Panc1 (cell line): Measurements from ENCODE around the gene MYH16. TPM values are rescaled to one million over a fixed set of nuclear protein-coding genes. Genes with fewer than 3 reads are reported as not detected.

Source experiments
- ATAC-seq: fragments of 200-7000 bp; cut with Tn5 transposase; 2 replicates; pipeline ENCODE4 v1.9.1; 2020; ENCODE audit warnings: mild to moderate bottlenecking, moderate library complexity
- BruUV-seq: library from RNA; stranded (reverse); fragments of 400-500 nt; replicated peaks from 2 replicates; lab custom pipeline; 2021; lab: Mats Ljungman, UMichigan
- CTCF ChIA-PET: fragments of 300-600 bp; sonication (Branson Sonifier 250); formaldehyde crosslinking; loops from one replicate; lab custom pipeline; 2022; ENCODE audit warnings: antibody characterized with exemption; lab: Charles Lee
- POLR2A ChIA-PET: fragments of 300-600 bp; sonication (Branson Sonifier 250); formaldehyde crosslinking; loops from one replicate; lab custom pipeline; 2022; ENCODE audit warnings: antibody characterized with exemption; lab: Charles Lee
- DNase-seq: peaks from one replicate; pipeline ENCODE4 v3.0.0-alpha.2; 2010; ENCODE audit warnings: low read depth, low spot score
- H3K27ac ChIP-seq: 2 replicates; pipeline ENCODE4 v1.5.1; 2011; ENCODE audit warnings: mild to moderate bottlenecking, low read length, inconsistent platforms
- H3K27me3 ChIP-seq: fragments of 200-500 bp; sonication (Bioruptor generic); 2 replicates; pipeline ENCODE4 v1.6.0; 2014; ENCODE audit warnings: low read length, inconsistent platforms; ENCODE audit not compliant: control insufficient read depth, insufficient read depth
- H3K36me3 ChIP-seq: fragments of 200-500 bp; sonication (Bioruptor generic); 2 replicates; pipeline ENCODE4 v1.5.1; 2014; ENCODE audit warnings: inconsistent platforms, mild to moderate bottlenecking, low read length, moderate library complexity; ENCODE audit not compliant: control insufficient read depth, insufficient read depth
- H3K4me1 ChIP-seq: 2 replicates; pipeline ENCODE4 v1.5.1; 2011; ENCODE audit warnings: inconsistent platforms, mild to moderate bottlenecking, low read length, moderate library complexity; ENCODE audit not compliant: control insufficient read depth, insufficient read depth
- H3K4me3 ChIP-seq, 2 experiments: 2 replicates each; pipeline ENCODE4 v1.5.1; 2011 to 2012; ENCODE audit warnings: low read depth in 2 of 2, low read length in 2 of 2, mild to moderate bottlenecking in 2 of 2, inconsistent platforms in 1 of 2, moderate library complexity in 1 of 2
- H3K9me3 ChIP-seq: fragments of 200-500 bp; sonication (Bioruptor generic); 2 replicates; pipeline ENCODE4 v1.5.1; 2014; ENCODE audit warnings: low read depth, mild to moderate bottlenecking, inconsistent platforms, low read length, moderate library complexity; ENCODE audit not compliant: control insufficient read depth, insufficient read depth
- POLR2AphosphoS5 ChIP-seq: IDR thresholded peaks from 2 replicates; pipeline ENCODE4 v1.6.1; 2012; ENCODE audit warnings: mild to moderate bottlenecking, low read depth, low read length, moderate library complexity
- SIN3A ChIP-seq: IDR thresholded peaks from 2 replicates; pipeline ENCODE4 v1.6.1; 2012; ENCODE audit warnings: low read depth, mild to moderate bottlenecking, low read length, moderate library complexity, borderline replicate concordance; ENCODE audit not compliant: insufficient read depth
- TCF7L2 ChIP-seq: IDR thresholded peaks from 2 replicates; pipeline ENCODE4 v1.6.1; 2011; ENCODE audit warnings: mild to moderate bottlenecking, low read depth, low read length, inconsistent platforms
- in situ Hi-C: cut with HindIII; loops from 2 replicates; pipeline ENCODE4 v1.10.0; 2016; ENCODE audit warnings: low sequenced_read_pairs, low pct_unique_long_range_greater_than_20kb
- intact Hi-C: fragments of 100-400 bp; cut with micrococcal nuclease; formaldehyde crosslinking; loops from one replicate; pipeline ENCODE4 v1.10.0; 2022; ENCODE audit not compliant: unreplicated experiment
- total RNA-seq: library from RNA; stranded (reverse); gene quantifications from one replicate; pipeline ENCODE4 v1.2.1, GENCODE V29; 2021; ENCODE audit not compliant: unreplicated experiment
- TF ChIP-seq, protein P1 (sequence below): fragments of 450-650 bp; IDR thresholded peaks from 2 replicates; pipeline ENCODE4 v1.5.1; 2017; ENCODE audit warnings: mild to moderate bottlenecking
- TF ChIP-seq, protein P2 (sequence below), 2 experiments: IDR thresholded peaks; 2 replicates each; pipeline ENCODE4 v1.6.1; 2011 to 2012; ENCODE audit warnings: low read depth in 2 of 2, control low read depth in 1 of 2, low read length in 1 of 2, mild to moderate bottlenecking in 1 of 2, moderate library complexity in 1 of 2; ENCODE audit not compliant: insufficient read depth in 1 of 2

The MYH16 gene
- total RNA-seq, 1 experiment from 2014 or later = 0.23 TPM

DNA sequence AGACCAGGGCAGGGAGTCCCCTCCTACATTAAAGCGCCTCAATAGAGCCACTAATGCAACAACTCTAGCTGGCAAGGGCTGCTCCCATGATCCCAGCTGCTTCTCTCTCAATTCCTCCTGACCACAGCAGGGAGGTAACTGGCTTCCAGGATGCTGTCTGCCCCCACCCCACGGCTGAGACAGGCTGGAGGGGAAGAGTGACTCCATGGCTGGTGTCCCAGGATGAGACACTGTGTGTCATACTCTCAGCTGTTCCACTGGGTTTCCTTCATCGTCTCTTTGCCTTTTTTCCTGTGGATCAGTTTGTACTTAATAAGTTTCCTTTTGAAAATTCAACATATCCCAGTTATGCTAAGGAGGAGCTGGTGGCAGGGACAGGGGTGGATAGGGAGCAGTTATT is 27.7 kb upstream of the MYH16 start:
- no peaks in the 10 kb centered on the region for H3K27me3 ChIP-seq
- H3K9me3 ChIP-seq = no peaks in the 10 kb centered on the region
- intact Hi-C loops = no loop called here
- CTCF ChIA-PET = no interaction called here
- H3K27ac ChIP-seq = no peak overlapping the region
- TF ChIP-seq POLR2AphosphoS5 = no peak
- TF ChIP-seq, protein P1, sequence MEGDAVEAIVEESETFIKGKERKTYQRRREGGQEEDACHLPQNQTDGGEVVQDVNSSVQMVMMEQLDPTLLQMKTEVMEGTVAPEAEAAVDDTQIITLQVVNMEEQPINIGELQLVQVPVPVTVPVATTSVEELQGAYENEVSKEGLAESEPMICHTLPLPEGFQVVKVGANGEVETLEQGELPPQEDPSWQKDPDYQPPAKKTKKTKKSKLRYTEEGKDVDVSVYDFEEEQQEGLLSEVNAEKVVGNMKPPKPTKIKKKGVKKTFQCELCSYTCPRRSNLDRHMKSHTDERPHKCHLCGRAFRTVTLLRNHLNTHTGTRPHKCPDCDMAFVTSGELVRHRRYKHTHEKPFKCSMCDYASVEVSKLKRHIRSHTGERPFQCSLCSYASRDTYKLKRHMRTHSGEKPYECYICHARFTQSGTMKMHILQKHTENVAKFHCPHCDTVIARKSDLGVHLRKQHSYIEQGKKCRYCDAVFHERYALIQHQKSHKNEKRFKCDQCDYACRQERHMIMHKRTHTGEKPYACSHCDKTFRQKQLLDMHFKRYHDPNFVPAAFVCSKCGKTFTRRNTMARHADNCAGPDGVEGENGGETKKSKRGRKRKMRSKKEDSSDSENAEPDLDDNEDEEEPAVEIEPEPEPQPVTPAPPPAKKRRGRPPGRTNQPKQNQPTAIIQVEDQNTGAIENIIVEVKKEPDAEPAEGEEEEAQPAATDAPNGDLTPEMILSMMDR = no peak
- no peak for TF ChIP-seq SIN3A
- TF ChIP-seq, protein P2, sequence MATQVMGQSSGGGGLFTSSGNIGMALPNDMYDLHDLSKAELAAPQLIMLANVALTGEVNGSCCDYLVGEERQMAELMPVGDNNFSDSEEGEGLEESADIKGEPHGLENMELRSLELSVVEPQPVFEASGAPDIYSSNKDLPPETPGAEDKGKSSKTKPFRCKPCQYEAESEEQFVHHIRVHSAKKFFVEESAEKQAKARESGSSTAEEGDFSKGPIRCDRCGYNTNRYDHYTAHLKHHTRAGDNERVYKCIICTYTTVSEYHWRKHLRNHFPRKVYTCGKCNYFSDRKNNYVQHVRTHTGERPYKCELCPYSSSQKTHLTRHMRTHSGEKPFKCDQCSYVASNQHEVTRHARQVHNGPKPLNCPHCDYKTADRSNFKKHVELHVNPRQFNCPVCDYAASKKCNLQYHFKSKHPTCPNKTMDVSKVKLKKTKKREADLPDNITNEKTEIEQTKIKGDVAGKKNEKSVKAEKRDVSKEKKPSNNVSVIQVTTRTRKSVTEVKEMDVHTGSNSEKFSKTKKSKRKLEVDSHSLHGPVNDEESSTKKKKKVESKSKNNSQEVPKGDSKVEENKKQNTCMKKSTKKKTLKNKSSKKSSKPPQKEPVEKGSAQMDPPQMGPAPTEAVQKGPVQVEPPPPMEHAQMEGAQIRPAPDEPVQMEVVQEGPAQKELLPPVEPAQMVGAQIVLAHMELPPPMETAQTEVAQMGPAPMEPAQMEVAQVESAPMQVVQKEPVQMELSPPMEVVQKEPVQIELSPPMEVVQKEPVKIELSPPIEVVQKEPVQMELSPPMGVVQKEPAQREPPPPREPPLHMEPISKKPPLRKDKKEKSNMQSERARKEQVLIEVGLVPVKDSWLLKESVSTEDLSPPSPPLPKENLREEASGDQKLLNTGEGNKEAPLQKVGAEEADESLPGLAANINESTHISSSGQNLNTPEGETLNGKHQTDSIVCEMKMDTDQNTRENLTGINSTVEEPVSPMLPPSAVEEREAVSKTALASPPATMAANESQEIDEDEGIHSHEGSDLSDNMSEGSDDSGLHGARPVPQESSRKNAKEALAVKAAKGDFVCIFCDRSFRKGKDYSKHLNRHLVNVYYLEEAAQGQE (IDR thresholded peaks at IDR 0.05; ENCODE audit: insufficient read depth in 1 of 2, low read depth in 2 of 2, low read length in 1 of 2) = no peak
- TF ChIP-seq TCF7L2 = no peak
- no peaks in the 10 kb centered on the region for H3K36me3 ChIP-seq
- DNase-seq (no peak), ATAC-seq (peak; percentile 56; the same call in 1 of the 2 replicates)
- H3K4me3 ChIP-seq = no peak overlapping the region
- H3K4me1 ChIP-seq = no peaks in the 10 kb centered on the region
- in situ Hi-C loops = no loop called here
- BruUV-seq = no TSS peak
- POLR2A ChIA-PET = interaction anchor here (0.5 kb wide), 1 partner anchor 91 kb away, joined by 3 read pairs; no protein-coding TSS in a partner anchor

DNA sequence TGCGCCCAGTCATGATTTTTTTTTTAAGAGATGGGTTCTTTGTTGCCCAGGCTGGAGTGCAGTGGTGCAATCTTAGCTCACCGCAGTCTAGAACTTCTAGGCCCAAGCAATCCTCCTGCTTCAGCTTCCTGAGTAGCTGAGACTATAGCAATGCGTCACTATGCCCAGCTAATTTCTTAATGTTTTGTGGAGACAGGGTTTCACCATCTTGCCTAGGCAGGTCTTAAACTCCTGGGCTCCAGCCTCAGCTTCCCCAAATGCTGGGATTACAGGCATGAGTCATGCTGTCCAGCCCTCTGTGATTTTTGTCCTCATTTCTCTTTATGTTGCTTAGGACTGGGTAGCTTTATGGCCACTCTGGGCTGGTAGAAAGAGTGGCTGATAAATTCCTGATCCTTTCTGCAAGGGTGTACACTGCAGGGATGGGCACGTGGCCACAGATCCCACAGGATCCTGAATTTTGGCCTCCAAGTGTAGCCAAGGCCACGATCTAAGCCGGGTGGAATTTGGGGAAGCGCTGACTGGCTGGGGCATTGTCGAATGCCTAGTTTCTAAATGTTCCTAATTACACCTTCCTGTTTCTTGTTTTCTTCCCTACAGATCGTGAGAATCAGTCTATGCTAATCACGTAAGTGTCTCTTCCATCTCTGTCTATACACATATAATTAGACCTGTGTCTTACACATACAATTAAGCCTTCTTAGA is 24.1 kb upstream of the MYH16 start:
- no TSS peak for BruUV-seq
- H3K36me3 ChIP-seq = no peaks in the 10 kb centered on the region
- H3K9me3 ChIP-seq = no peaks in the 10 kb centered on the region
- POLR2A ChIA-PET = interaction anchor here (0.6 kb wide), 1 partner anchor 9 kb away, joined by 11 read pairs; no protein-coding TSS in a partner anchor
- ATAC-seq (no peak), DNase-seq (no peak)
- no peaks in the 10 kb centered on the region for H3K27me3 ChIP-seq
- TF ChIP-seq, protein P1 = no peak
- TF ChIP-seq, protein P2 (IDR thresholded peaks at IDR 0.05; ENCODE audit: insufficient read depth in 1 of 2, low read depth in 2 of 2, low read length in 1 of 2) = no peak
- no peak for TF ChIP-seq POLR2AphosphoS5
- no peak for TF ChIP-seq TCF7L2
- no peak for TF ChIP-seq SIN3A
- in situ Hi-C loops (no loop called here), intact Hi-C loops (no loop called here)
- H3K4me3 ChIP-seq = no peak overlapping the region
- no peak overlapping the region for H3K27ac ChIP-seq
- H3K4me1 ChIP-seq = no peaks in the 10 kb centered on the region
- CTCF ChIA-PET = no interaction called here
